NCI-H1436 (cell line): ENCODE data around the gene FAM229B.
"Not testable (repeated sequence)": the region's sequence is repeated elsewhere in the genome, so short reads cannot be mapped to it uniquely, and the experiment has no call there.

Source experiments
- DNase-seq: peaks from one replicate; lab custom pipeline; 2025; lab: John Stamatoyannopoulos, UW

Gene FAM229B

DNA sequence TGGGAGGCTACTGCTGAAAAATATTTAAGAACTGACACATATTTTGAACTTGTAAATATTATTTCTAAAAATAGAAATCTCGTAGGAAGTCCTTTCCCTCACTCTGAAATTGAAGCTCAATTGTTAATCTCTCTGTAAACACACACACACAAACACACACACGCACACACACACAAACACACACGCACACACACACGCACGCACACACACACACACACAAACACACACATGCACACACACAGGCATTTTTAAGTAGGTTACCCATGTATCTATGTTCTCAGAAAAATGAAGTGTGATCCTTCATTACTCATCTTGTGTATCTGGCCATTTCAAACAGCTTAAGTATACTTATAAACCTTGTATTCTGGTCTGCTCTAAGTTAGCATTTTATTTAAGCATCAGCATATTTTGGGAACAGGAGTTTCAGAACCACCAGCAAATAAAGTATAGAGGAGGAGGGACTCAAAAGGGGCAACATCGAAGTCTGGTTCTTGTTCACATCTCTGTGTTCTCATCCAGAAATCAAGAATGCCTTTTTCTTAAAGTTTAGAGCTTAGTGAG is 21.9 kb upstream of the FAM229B start:
- DNase-seq: no peak

GRCh38 chr6:112066606-112067005 is 20.8 kb upstream of the FAM229B start:
- no peak for DNase-seq

DNA sequence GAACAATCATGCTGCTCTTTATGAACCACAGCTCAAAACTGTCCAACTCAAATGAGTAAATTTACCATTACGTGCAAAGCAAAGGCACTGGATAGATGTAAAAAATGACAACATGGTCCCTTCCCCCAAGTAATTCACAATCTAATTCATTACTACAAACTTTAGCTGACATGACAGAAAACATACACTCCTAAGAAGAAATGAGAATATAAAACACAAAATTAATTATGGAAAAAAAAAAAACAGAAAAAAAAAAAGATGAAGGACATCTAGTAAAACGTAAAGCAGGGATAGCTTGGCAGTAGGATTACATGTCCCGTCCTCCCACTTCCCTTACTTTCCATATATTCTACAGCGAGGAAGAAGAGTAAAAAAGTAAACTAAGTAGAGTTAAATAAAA is 5.8 kb upstream of the FAM229B start:
- DNase-seq: no peak

DNA sequence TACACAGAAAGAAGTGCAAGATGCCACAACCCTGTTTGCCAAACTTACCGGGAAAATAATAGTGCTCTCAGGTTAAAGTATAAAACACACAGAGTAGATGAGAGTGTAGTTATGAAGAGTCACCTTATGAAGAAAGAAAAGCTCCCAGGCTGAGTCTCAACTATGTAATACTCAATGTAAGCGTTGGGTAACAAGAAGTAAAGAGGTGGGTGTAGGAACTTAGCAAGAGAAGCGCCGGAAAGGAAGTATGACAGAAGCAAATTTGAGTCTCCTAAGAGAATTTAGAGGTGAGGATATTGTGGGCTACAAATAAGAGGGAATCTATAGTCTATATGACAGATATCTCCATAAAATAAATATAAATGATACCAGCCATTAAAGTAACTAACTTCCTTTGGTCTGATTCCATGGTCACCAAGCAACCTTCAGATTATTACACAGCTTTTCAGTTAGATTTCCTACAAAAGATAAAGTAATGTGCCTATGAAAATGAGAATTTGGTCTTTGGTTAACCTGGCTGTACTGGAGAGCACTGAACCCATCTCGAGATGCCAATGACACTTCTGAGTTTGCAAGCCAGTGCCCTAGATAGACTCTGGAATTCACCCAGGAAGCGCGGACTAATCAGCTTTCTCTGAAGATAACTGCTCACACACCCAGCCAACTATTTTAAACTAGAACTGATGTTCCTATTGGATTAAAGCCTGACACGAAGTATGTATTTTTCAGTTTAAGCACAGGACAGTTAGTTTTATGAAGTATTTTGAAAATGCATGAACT is 1.9 kb upstream of the FAM229B start:
- DNase-seq: no peak

- DNase-seq: peak; percentile 16
Measured at GRCh38 chr6:112086744-112087135, 651 bp upstream of the FAM229B start.

- DNase-seq: no peak
Measured at GRCh38 chr6:112087916-112088315, 525 bp downstream of the FAM229B start.

DNA sequence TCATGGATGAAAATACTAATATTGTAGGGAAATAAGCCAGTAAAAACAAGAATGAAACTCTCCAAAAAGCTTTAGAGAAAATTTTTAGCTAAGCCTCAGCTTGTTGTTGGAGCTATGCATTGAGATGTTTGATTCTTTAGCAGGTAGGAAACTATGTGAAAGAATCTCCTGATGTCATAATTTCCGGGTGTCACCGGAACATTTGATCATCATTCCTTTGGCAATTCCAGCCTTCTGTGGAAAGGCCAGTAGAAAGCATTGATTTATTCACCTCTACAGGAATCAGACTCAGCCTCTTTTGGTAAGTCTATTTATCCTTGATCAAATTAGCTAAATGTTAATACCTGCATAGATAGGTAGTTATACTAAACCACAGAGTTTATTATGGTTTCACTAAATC is 9.5 kb downstream of the FAM229B start:
- no peak for DNase-seq

- DNase-seq: no peak
Measured at GRCh38 chr6:112100561-112100960, 13.2 kb downstream of the FAM229B start.

DNA sequence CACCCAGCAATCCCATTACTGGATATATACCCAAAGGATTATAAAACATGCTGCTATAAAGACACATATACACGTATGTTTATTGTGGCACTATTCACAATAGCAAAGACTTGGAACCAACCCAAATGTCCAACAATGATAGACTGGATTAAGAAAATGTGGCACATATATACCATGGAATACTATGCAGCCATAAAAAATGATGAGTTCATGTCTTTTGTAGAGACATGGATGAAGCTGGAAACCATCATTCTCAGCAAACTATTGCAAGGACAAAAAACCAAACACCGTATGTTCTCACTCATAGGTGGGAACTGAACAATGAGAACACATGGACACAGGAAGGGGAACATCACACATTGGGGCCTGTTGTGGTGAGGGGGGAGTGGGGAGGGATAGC is 18.6 kb downstream of the FAM229B start:
- DNase-seq: not testable (repeated sequence)

GRCh38 chr6:112106562-112106961 is 19.2 kb downstream of the FAM229B start:
- DNase-seq: no peak

DNA sequence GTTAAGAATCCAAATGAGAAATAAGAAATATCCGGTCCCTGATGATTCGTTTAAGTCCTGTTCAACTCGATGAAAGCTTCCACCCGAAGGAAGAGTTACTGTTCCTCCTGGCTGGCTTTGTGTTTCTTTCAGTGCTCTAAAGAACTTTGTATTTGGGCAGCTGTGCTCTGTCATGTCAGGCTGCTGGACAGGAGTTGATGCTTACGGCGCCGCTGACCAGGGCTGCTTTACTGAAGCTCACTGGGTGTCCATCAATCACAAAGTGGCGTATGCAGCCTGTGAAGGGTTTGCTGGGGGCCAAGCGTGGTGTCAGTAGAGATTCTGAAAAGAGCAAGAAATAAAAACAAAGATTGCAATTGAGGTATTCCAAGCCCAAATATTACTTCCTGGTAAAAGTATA is 21.9 kb downstream of the FAM229B start:
- DNase-seq: no peak

DNA sequence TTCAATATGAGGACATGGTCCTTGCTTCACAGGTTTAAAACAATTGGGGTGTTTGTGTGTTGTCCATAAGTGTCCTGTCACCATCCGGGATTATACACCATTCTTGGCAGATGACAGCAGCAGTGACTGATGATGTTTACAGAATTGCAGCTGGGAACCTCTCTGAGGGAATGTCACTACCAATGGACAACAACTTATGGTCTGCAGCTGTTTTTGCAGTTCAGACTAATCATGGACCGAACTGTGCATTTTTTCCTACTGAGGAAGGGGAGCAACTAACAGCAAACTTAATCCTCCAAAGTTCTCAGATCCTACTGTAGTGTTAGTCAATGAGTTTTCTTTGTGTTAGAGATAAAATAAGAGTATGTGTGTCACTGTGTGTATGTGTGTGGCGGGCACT is 26.0 kb downstream of the FAM229B start:
- no peak for DNase-seq

DNA sequence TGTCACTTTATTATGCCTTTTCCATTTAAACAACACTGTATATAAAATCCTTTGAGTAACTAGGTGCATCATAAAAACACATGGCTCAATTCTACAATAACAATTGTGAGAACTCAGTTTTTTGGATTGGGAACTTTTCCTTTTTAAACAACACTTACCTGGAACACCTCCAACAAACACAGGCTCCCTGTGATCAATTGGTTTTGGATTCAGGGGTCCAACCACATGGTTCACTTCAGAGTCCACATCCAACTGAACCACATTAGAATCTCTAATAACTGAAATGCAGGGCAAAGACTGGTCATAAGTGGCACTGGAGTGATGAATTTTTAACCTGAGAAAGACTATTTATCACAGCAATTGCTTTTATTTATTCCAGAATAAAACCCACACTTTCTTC is 26.5 kb downstream of the FAM229B start:
- no peak for DNase-seq

DNA sequence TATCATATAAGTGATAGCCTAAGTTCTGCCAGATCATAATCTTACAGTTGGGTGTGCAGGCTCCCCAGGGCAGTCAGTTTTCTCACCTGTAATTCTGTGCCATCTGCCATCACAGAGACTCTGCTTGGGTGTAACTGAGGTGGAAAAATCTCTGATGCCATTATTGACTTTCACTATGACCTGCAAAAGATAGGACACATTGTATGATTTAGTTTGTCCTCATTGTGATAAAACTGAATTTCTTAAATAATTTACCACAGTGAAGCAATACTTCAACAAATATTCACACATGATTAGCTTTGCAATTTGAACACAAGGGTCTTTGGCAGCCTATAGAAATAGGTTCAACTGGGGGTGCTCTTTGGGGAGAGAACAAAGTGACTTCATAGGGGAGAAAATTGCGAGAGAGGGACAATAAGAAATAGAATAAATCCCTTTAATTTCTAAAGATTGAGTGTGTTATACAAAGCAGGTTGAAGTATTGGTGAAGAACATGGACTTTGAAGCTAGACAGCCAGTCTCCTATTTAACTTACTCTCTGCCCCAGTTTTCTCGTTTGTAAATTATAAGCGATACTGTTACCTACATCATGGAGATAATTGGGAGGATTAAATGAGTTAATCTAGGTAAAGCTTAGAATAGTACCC is 27.3 kb downstream of the FAM229B start:
- no peak for DNase-seq

- DNase-seq: no peak
Measured at GRCh38 chr6:112116221-112116620, 28.8 kb downstream of the FAM229B start.

DNA sequence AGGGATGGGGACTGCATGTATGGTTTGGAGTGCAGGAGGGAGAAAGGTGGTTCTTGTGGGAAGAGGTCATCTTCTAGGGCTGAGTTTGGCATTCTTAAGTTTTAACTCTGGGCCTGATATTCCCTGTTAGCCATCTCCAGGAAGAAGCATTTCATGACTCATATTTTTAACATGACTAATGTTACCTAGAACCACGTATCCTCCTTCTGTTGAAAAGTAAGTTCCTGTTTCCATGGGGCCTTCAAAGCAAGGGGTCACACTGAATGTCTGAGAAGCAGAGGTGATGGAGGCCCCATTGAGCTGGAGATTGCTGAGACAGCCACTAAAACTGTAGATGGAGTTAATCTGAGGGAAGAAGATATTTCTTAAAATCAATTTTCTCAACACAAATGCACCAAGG is 30.2 kb downstream of the FAM229B start:
- no peak for DNase-seq

GRCh38 chr6:112118034-112118433 is 30.6 kb downstream of the FAM229B start:
- no peak for DNase-seq

GRCh38 chr6:112122756-112123155 is 35.4 kb downstream of the FAM229B start:
- no peak for DNase-seq

GRCh38 chr6:112123982-112124381 is 36.6 kb downstream of the FAM229B start:
- no peak for DNase-seq

GRCh38 chr6:112128208-112128607 is 40.8 kb downstream of the FAM229B start:
- DNase-seq: no peak

DNA sequence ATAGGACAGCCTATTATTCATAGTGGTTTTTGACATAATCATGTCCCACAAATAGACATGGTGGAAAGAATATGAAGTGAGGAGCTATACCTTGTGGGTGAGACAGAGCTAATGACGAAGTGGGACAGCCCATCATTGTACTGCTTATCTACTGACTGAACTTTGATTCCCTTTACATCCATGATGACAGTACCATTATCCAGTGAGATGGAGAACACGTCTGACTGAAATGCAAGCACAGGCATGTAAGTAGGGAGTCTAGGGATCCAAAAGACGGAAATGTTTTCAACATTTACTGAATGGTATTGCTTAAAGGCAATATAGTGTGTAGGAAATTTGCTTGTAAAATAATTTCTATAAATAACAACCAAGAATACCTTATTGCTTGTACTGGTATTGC is 43.5 kb downstream of the FAM229B start:
- DNase-seq: no peak

- DNase-seq: no peak
Measured at GRCh38 chr6:112139052-112139451, 51.7 kb downstream of the FAM229B start.

DNA sequence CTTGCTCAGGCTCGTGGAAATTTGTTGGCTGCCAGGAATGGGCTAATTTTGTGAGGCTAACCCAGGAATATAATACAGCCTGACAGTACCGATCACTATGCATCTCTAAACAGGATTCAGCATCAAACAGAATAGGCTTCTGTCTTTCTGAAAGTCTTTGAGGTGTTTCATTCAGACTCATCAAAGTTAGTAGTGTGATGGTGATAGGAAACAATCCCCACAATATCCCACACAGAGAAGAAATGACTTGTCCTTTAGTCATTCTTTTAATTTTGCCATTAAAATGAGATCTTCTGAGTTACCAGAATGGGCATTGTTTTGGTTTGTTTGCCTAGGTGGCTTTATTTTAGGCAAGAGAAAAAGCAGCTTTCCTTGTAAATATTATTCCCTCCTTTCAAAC is 54.3 kb downstream of the FAM229B start:
- DNase-seq: no peak
